Smooth muscle cell (in vitro differentiated cells): ENCODE measurements around the gene CS. TPM values are rescaled to one million over a fixed set of nuclear protein-coding genes. Genes with fewer than 3 reads are reported as not detected.

Source experiments
- DNase-seq: peaks from one replicate; lab custom pipeline; 2025; ENCODE audit not compliant: unreplicated experiment; lab: John Stamatoyannopoulos, UW
- H2AFZ ChIP-seq: fragments of 200-600 bp; sonication (generic); 2 replicates; pipeline ENCODE4 v1.6.0; 2016; ENCODE audit warnings: antibody characterized with exemption, low read depth, mild to moderate bottlenecking
- H3F3A ChIP-seq: fragments of 200-600 bp; sonication (generic); 2 replicates; pipeline ENCODE4 v1.6.0; 2017; ENCODE audit warnings: antibody characterized with exemption, low read depth
- H3K27ac ChIP-seq: fragments of 200-600 bp; sonication (generic); 2 replicates; pipeline ENCODE4 v1.5.1; 2016; ENCODE audit warnings: low read depth, mild to moderate bottlenecking
- H3K27me3 ChIP-seq: fragments of 200-600 bp; sonication (generic); 2 replicates; pipeline ENCODE4 v1.6.1; 2016; ENCODE audit warnings: low read depth, mild to moderate bottlenecking
- H3K36me3 ChIP-seq: fragments of 200-600 bp; sonication (generic); 2 replicates; pipeline ENCODE4 v1.5.1; 2016; ENCODE audit warnings: low read depth
- H3K4me1 ChIP-seq: fragments of 200-600 bp; sonication (generic); 2 replicates; pipeline ENCODE4 v1.5.1; 2016; ENCODE audit warnings: low read depth
- H3K4me2 ChIP-seq: fragments of 200-600 bp; sonication (generic); 2 replicates; pipeline ENCODE4 v1.6.0; 2016; ENCODE audit warnings: mild to moderate bottlenecking
- H3K4me3 ChIP-seq: fragments of 200-600 bp; sonication (generic); 2 replicates; pipeline ENCODE4 v1.5.1; 2016; ENCODE audit warnings: mild to moderate bottlenecking
- H3K79me2 ChIP-seq: fragments of 200-600 bp; sonication (generic); 2 replicates; pipeline ENCODE4 v1.6.0; 2016; ENCODE audit warnings: low read depth, mild to moderate bottlenecking
- H3K9ac ChIP-seq: fragments of 200-600 bp; sonication (generic); 2 replicates; pipeline ENCODE4 v1.6.0; 2016; ENCODE audit warnings: low read depth
- H3K9me3 ChIP-seq: fragments of 200-600 bp; sonication (generic); replicated peaks from 2 replicates; pipeline ENCODE4 v1.5.1; 2016; ENCODE audit warnings: low read depth
- H4K20me1 ChIP-seq: fragments of 200-600 bp; sonication (generic); 2 replicates; pipeline ENCODE4 v1.6.0; 2016; ENCODE audit warnings: low read depth
- WGBS: methylation state at CpG from one replicate; pipeline ENCODE4 v1.1.7; 2016; ENCODE audit warnings: low lambda C conversion rate; 5-methylcytosine and 5-hydroxymethylcytosine counted together
- polyA plus RNA-seq: library from polyadenylated mRNA; unstranded; fragments of >200 nt; fragmentation: Nextera tagmentation; extraction: Ambion mirVana; gene quantifications from 2 replicates; pipeline ENCODE4 v1.2.1, GENCODE V29; 2016
- total RNA-seq: library from RNA; depleted of rRNA; stranded (reverse); fragments of >200 nt; gene quantifications from 2 replicates; pipeline ENCODE4 v1.2.3, GENCODE V29; 2014
- TF ChIP-seq, protein P1 (sequence below): fragments of 200-600 bp; sonication (generic); IDR thresholded peaks from 2 replicates; pipeline ENCODE4 v1.5.1; 2017; ENCODE audit warnings: borderline replicate concordance, mild to moderate bottlenecking, antibody characterized with exemption; ENCODE audit not compliant: insufficient read depth, poor library complexity, severe bottlenecking

The CS gene
- total and polyA plus RNA-seq, 2 experiments from 2014 or later = 83.3 to 138 TPM

GRCh38 chr12:56304872-56305590, 4.9 kb upstream of the CS start:
- H4K20me1 ChIP-seq = no peaks in the 10 kb centered on the region
- H3K4me1 ChIP-seq = peaks cover 6% of the 10 kb centered on the region
- H3K79me2 ChIP-seq = no peaks in the 10 kb centered on the region
- no peak overlapping the region for H2AFZ ChIP-seq
- WGBS = 80% methylated on average over 8 of the region's 8 CpGs
- peaks cover 31% of the 10 kb centered on the region for H3F3A ChIP-seq
- H3K27me3 ChIP-seq = no peaks in the 10 kb centered on the region
- no peaks in the 10 kb centered on the region for H3K9me3 ChIP-seq
- TF ChIP-seq, protein P1, sequence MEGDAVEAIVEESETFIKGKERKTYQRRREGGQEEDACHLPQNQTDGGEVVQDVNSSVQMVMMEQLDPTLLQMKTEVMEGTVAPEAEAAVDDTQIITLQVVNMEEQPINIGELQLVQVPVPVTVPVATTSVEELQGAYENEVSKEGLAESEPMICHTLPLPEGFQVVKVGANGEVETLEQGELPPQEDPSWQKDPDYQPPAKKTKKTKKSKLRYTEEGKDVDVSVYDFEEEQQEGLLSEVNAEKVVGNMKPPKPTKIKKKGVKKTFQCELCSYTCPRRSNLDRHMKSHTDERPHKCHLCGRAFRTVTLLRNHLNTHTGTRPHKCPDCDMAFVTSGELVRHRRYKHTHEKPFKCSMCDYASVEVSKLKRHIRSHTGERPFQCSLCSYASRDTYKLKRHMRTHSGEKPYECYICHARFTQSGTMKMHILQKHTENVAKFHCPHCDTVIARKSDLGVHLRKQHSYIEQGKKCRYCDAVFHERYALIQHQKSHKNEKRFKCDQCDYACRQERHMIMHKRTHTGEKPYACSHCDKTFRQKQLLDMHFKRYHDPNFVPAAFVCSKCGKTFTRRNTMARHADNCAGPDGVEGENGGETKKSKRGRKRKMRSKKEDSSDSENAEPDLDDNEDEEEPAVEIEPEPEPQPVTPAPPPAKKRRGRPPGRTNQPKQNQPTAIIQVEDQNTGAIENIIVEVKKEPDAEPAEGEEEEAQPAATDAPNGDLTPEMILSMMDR = no peak
- DNase-seq = no peak
- peaks cover 12% of the 10 kb centered on the region for H3K36me3 ChIP-seq
- H3K4me3 ChIP-seq = no peak overlapping the region
- H3K4me2 ChIP-seq = no peak overlapping the region
- no peak overlapping the region for H3K9ac ChIP-seq
- peak overlapping the region; percentile 39 for H3K27ac ChIP-seq

DNA sequence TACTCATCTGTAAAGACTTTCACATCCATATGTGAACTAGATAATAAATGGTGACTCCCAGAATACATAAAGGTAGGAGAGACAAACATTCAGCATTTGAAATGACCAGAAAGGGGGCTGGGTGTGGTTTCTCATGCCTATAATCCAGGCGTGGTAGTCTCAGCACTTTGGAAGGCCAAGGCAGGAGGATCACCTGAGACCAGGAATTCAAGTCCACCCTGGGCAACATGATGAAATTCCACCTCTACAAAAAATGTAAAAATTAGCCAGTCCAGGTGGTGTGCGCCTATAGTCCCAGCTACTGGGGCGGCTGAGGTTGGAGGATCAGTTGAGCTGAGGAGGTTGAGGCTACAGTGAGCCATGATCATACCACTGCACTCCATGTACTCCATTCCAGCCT, 4.1 kb upstream of the CS start:
- no peak overlapping the region for H2AFZ ChIP-seq
- H4K20me1 ChIP-seq = peaks cover 2% of the 10 kb centered on the region
- H3K79me2 ChIP-seq = peaks cover 6% of the 10 kb centered on the region
- TF ChIP-seq, protein P1 = no peak
- H3F3A ChIP-seq = peaks cover 31% of the 10 kb centered on the region
- DNase-seq = no peak
- H3K9ac ChIP-seq = no peak overlapping the region
- H3K27me3 ChIP-seq = no peaks in the 10 kb centered on the region
- peaks cover 8% of the 10 kb centered on the region for H3K4me1 ChIP-seq
- peaks cover 7% of the 10 kb centered on the region for H3K36me3 ChIP-seq
- H3K4me3 ChIP-seq = no peak overlapping the region
- no peak overlapping the region for H3K4me2 ChIP-seq
- no peak overlapping the region for H3K27ac ChIP-seq
- WGBS = 98% methylated on average over 3 of the region's 3 CpGs
- no peaks in the 10 kb centered on the region for H3K9me3 ChIP-seq

DNA sequence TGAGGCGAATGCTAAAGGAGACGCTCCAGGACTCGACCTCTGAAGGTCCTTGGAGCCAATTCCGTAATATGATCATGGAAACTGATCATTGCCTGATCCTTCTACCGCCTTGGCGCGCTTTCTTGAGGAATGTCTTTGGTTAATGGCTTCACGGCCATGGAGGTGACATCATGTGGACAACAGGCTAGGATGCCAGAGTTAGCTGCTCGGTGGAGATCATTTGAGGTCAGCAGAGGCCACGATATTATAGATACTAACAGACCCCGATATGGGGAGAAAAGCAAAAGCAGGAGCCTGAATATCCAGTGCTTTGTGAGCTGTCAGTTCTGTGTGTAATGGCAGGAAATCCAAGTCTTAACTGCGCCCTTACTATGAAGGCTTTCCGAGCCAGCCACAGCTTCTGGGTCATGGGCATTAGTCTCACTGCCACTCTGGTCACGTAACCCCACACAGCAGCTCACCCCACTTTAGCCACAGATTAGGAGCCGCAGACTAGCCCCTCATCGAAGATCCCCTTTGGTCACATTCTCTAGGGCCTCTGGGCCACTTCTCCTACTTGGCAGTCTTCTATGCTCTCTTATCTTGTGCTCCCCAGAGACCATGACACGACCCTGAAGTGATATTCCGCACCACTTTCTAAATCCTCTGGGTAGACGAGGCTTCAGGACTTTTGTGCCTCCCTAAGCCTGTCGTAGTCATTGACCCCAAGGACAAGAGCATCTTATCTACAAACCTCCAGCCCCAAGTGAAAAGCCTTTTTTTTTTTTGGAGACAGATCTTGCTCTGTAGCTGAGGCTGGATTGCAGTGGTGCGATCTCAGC, 724 bp upstream of the CS start:
- peak overlapping the region; percentile 96 for H3K4me3 ChIP-seq
- peak overlapping the region; percentile 91 for H3K27ac ChIP-seq
- 37% methylated on average over 20 of the region's 21 CpGs for WGBS
- TF ChIP-seq, protein P1 = no peak
- H3K9me3 ChIP-seq = no peaks in the 10 kb centered on the region
- H3K27me3 ChIP-seq = no peaks in the 10 kb centered on the region
- peaks cover 40% of the 10 kb centered on the region for H3K79me2 ChIP-seq
- H2AFZ ChIP-seq = peak overlapping the region; percentile 83
- peaks cover 30% of the 10 kb centered on the region for H4K20me1 ChIP-seq
- H3K4me1 ChIP-seq = peaks cover 16% of the 10 kb centered on the region
- no peak for DNase-seq
- no peaks in the 10 kb centered on the region for H3K36me3 ChIP-seq
- peak overlapping the region; percentile 84 for H3K4me2 ChIP-seq
- peak overlapping the region; percentile 69 for H3K9ac ChIP-seq
- H3F3A ChIP-seq = peaks cover 23% of the 10 kb centered on the region
